H1 (cell line): ENCODE data around the gene GPHA2. TPM values are rescaled to one million over a fixed set of nuclear protein-coding genes. Genes with fewer than 3 reads are reported as not detected.

Source experiments
- CTCF ChIA-PET: fragments of 300-600 bp; sonication (Branson Sonifier 250); formaldehyde crosslinking; loops from one replicate; lab custom pipeline; 2021; ENCODE audit not compliant: partially characterized antibody; lab: Charles Lee
- POLR2A ChIA-PET: fragments of 300-600 bp; sonication (Branson Sonifier 250); formaldehyde crosslinking; loops from one replicate; lab custom pipeline; 2021; ENCODE audit warnings: inconsistent platforms; ENCODE audit not compliant: partially characterized antibody; lab: Charles Lee
- DNase-seq, 2 experiments: peaks; one replicate each; pipeline versions ENCODE4 v3.0.0 to v3.0.0-alpha.2; 2010 to 2022; ENCODE audit warnings: low spot score in 2 of 2, low read depth in 1 of 2, mixed read lengths in 1 of 2
- FAIRE-seq: peaks from 2 replicates; lab custom pipeline; 2011; peaks lifted over from hg19 to GRCh38; lab: Jason Lieb, UNC
- H2AFZ ChIP-seq: 2 replicates; pipeline ENCODE4 v1.8.1; 2012; ENCODE audit warnings: low read length, inconsistent platforms
- H2AK5ac ChIP-seq: 2 replicates; pipeline ENCODE4 v1.6.1; 2013; ENCODE audit warnings: low read depth, low read length
- H2BK120ac ChIP-seq: replicated peaks from 2 replicates; pipeline ENCODE3; 2013; ENCODE audit warnings: low read depth, low read length, inconsistent platforms
- H2BK12ac ChIP-seq: 2 replicates; pipeline ENCODE4 v1.6.1; 2013; ENCODE audit warnings: low read depth, low read length
- H2BK15ac ChIP-seq: 2 replicates; pipeline ENCODE4 v1.6.1; 2013; ENCODE audit warnings: low read length
- H2BK20ac ChIP-seq: 2 replicates; pipeline ENCODE4 v1.6.1; 2013; ENCODE audit warnings: low read length
- H2BK5ac ChIP-seq: 2 replicates; pipeline ENCODE4 v1.6.1; 2013; ENCODE audit warnings: low read depth, low read length
- H3K14ac ChIP-seq: 2 replicates; pipeline ENCODE4 v1.6.1; 2013; ENCODE audit warnings: inconsistent platforms; ENCODE audit not compliant: insufficient read length
- H3K18ac ChIP-seq: 2 replicates; pipeline ENCODE4 v1.6.1; 2013; ENCODE audit warnings: low read length; ENCODE audit errors: extremely low read depth
- H3K23ac ChIP-seq: 2 replicates; pipeline ENCODE4 v1.6.1; 2013; ENCODE audit warnings: inconsistent platforms; ENCODE audit not compliant: insufficient read length
- H3K23me2 ChIP-seq: 2 replicates; pipeline ENCODE4 v1.6.1; 2013; ENCODE audit warnings: low read depth, low read length
- H3K27ac ChIP-seq: 2 replicates; pipeline ENCODE4 v1.6.1; 2011; ENCODE audit warnings: low read depth, low read length, inconsistent platforms
- H3K27me3 ChIP-seq, 4 experiments: replicated peaks in 1 of 4; 1 replicate in 1 of 4; 2 replicates in 3 of 4; pipeline versions ENCODE4 v1.6.1 to v1.8.1; 2011 to 2013; ENCODE audit warnings: low read length in 3 of 4, mild to moderate bottlenecking in 3 of 4, inconsistent platforms in 2 of 4, mixed read lengths in 2 of 4, moderate library complexity in 1 of 4; ENCODE audit not compliant: control insufficient read depth in 3 of 4, insufficient read depth in 3 of 4; ENCODE audit errors: extremely low read depth in 1 of 4
- H3K36me3 ChIP-seq, 4 experiments: 2 replicates each; pipeline versions ENCODE4 v1.6.1 to v1.8.1; 2011 to 2013; ENCODE audit warnings: mild to moderate bottlenecking in 4 of 4, low read length in 3 of 4, moderate library complexity in 2 of 4, control low read depth in 1 of 4, inconsistent platforms in 1 of 4; ENCODE audit not compliant: insufficient read depth in 4 of 4, control insufficient read depth in 2 of 4
- H3K4ac ChIP-seq: replicated peaks from 2 replicates; pipeline ENCODE3; 2013; ENCODE audit warnings: low read length, low read depth, mixed read lengths, inconsistent platforms; ENCODE audit not compliant: insufficient read length
- H3K4me1 ChIP-seq, 4 experiments: replicated peaks in 1 of 4; 1 replicate in 1 of 4; 2 replicates in 3 of 4; pipeline versions ENCODE4 v1.6.1 to v1.8.1; 2011 to 2013; ENCODE audit warnings: low read length in 3 of 4, inconsistent platforms in 2 of 4, mixed read lengths in 1 of 4; ENCODE audit not compliant: insufficient read depth in 4 of 4, control insufficient read depth in 3 of 4
- H3K4me2 ChIP-seq, 2 experiments: 2 replicates each; pipeline versions ENCODE4 v1.6.1 to v1.8.1; 2011 to 2013; ENCODE audit warnings: low read depth in 2 of 2, low read length in 2 of 2, control low read depth in 1 of 2, inconsistent platforms in 1 of 2, mild to moderate bottlenecking in 1 of 2; ENCODE audit not compliant: insufficient read depth in 1 of 2
- H3K4me3 ChIP-seq, 4 experiments: fragments of 200-600, 300-600 bp in 1 of 4; sonication (generic), shearing (Covaris generic), sonication (Bioruptor Twin) in 1 of 4; 2 replicates each; pipeline versions ENCODE4 v1.5.1 to v1.8.1; 2011 to 2016; ENCODE audit warnings: low read length in 4 of 4, low read depth in 3 of 4, control low read depth in 2 of 4, inconsistent platforms in 2 of 4, mild to moderate bottlenecking in 2 of 4, mixed read lengths in 1 of 4, moderate library complexity in 1 of 4; ENCODE audit not compliant: insufficient read depth in 2 of 4; ENCODE audit errors: extremely low read depth in 1 of 4
- H3K56ac ChIP-seq: replicated peaks from 2 replicates; pipeline ENCODE3; 2013; ENCODE audit warnings: low read depth, mild to moderate bottlenecking, mixed read lengths, low read length, inconsistent platforms; ENCODE audit not compliant: insufficient read length
- H3K79me1 ChIP-seq: 2 replicates; pipeline ENCODE4 v1.6.1; 2013; ENCODE audit warnings: low read depth, low read length, control low read depth
- H3K79me2 ChIP-seq, 2 experiments: 2 replicates each; pipeline versions ENCODE4 v1.6.1 to v1.8.1; 2012 to 2013; ENCODE audit warnings: low read length in 2 of 2, mild to moderate bottlenecking in 2 of 2, inconsistent platforms in 1 of 2; ENCODE audit not compliant: insufficient read depth in 2 of 2, control insufficient read depth in 1 of 2
- H3K9ac ChIP-seq, 4 experiments: replicated peaks in 1 of 4; 1 replicate in 1 of 4; 2 replicates in 3 of 4; pipeline versions ENCODE4 v1.6.1 to v1.8.1; 2011 to 2013; ENCODE audit warnings: low read depth in 3 of 4, low read length in 3 of 4, control low read depth in 2 of 4, mild to moderate bottlenecking in 2 of 4, moderate library complexity in 2 of 4, inconsistent platforms in 1 of 4; ENCODE audit errors: extremely low read depth in 1 of 4
- H3K9me3 ChIP-seq, 2 experiments: 2 replicates each; pipeline versions ENCODE4 v1.6.1 to v1.8.1; 2012 to 2013; ENCODE audit warnings: mild to moderate bottlenecking in 2 of 2, moderate library complexity in 2 of 2, control low read depth in 1 of 2, inconsistent platforms in 1 of 2, low read depth in 1 of 2, low read length in 1 of 2, mixed read lengths in 1 of 2; ENCODE audit not compliant: insufficient read depth in 2 of 2
- H4K20me1 ChIP-seq, 2 experiments: replicated peaks in 1 of 2; 2 replicates each; pipeline versions ENCODE3 to v1.8.1; 2011 to 2013; ENCODE audit warnings: inconsistent platforms in 2 of 2, low read length in 2 of 2, mild to moderate bottlenecking in 1 of 2; ENCODE audit not compliant: insufficient read depth in 2 of 2, control insufficient read depth in 1 of 2
- H4K5ac ChIP-seq: 2 replicates; pipeline ENCODE4 v1.6.1; 2013; ENCODE audit warnings: low read length, low read depth, mixed read lengths, inconsistent platforms; ENCODE audit not compliant: insufficient read length
- H4K8ac ChIP-seq: 2 replicates; pipeline ENCODE4 v1.8.0; 2013; ENCODE audit warnings: mild to moderate bottlenecking, moderate library complexity, low read length, inconsistent platforms; ENCODE audit not compliant: insufficient read depth; ENCODE audit errors: extremely low read depth
- H4K91ac ChIP-seq: replicated peaks from 2 replicates; pipeline ENCODE3; 2013; ENCODE audit warnings: low read length, mixed read lengths, inconsistent platforms; ENCODE audit not compliant: insufficient read length
- ASH2L ChIP-seq: fragments of 200-600, 300-600 bp; sonication (generic); IDR thresholded peaks from one replicate; pipeline ENCODE4 v1.7.1; 2017; ENCODE audit warnings: low read length
- ATF3 ChIP-seq: IDR thresholded peaks from 2 replicates; pipeline ENCODE4 v1.6.1; 2011; ENCODE audit warnings: low read depth, mild to moderate bottlenecking, low read length; ENCODE audit not compliant: insufficient read depth
- CREB1 ChIP-seq: IDR thresholded peaks from 2 replicates; pipeline ENCODE4 v1.6.1; 2012; ENCODE audit warnings: inconsistent platforms
- CTBP2 ChIP-seq: IDR thresholded peaks from 2 replicates; pipeline ENCODE4 v1.7.0; 2011; ENCODE audit warnings: borderline replicate concordance, mild to moderate bottlenecking, moderate library complexity, mixed read lengths, low read length; ENCODE audit not compliant: insufficient read depth, insufficient read length
- JUN ChIP-seq: IDR thresholded peaks from 2 replicates; pipeline ENCODE4 v1.6.1; 2011; ENCODE audit warnings: low read depth, mild to moderate bottlenecking, improper control_type of control experiment, low read length
- MAX ChIP-seq: IDR thresholded peaks from 2 replicates; pipeline ENCODE4 v1.6.1; 2012; ENCODE audit warnings: inconsistent platforms
- NANOG ChIP-seq: IDR thresholded peaks from 2 replicates; pipeline ENCODE4 v1.6.1; 2011; ENCODE audit warnings: low read length, low read depth, mild to moderate bottlenecking, inconsistent platforms; ENCODE audit not compliant: insufficient read depth, poor library complexity, severe bottlenecking
- NRF1 ChIP-seq: IDR thresholded peaks from 2 replicates; pipeline ENCODE4 v1.6.1; 2011; ENCODE audit warnings: mild to moderate bottlenecking, low read depth, low read length, improper control_type of control experiment
- POLR2AphosphoS5 ChIP-seq: IDR thresholded peaks from 2 replicates; pipeline ENCODE4 v1.6.1; 2011; ENCODE audit warnings: low read depth, low read length
- RBBP5 ChIP-seq: IDR thresholded peaks from 2 replicates; pipeline ENCODE4 v1.7.1; 2012; ENCODE audit warnings: low read depth, mild to moderate bottlenecking, inconsistent platforms, low read length, moderate library complexity, borderline replicate concordance
- SIX5 ChIP-seq: IDR thresholded peaks from 2 replicates; pipeline ENCODE4 v1.6.1; 2011; ENCODE audit warnings: mild to moderate bottlenecking, low read depth, low read length
- SRF ChIP-seq: IDR thresholded peaks from 2 replicates; pipeline ENCODE4 v1.6.1; 2011; ENCODE audit warnings: mild to moderate bottlenecking, low read depth, low read length, moderate library complexity
- TAF7 ChIP-seq: optimal IDR thresholded peaks from 2 replicates; pipeline ENCODE3; 2011; ENCODE audit warnings: low read depth, mild to moderate bottlenecking, inconsistent platforms, low read length, moderate library complexity, borderline replicate concordance
- WGBS, 2 experiments: shearing (Covaris generic) in 1 of 2; methylation state at CpG; one replicate each; pipeline versions ENCODE4 v1.1.6 to v1.1.7; 2013 to 2015; ENCODE audit warnings: low lambda C conversion rate in 2 of 2, mixed read lengths in 2 of 2, inconsistent platforms in 1 of 2, low coverage in 1 of 2, missing lambda C conversion rate in 1 of 2; ENCODE audit not compliant: insufficient replicate concordance in 2 of 2, insufficient coverage in 1 of 2, insufficient read length in 1 of 2; ENCODE audit errors: extremely low coverage in 1 of 2, missing lambda C conversion rate in 1 of 2; 5-methylcytosine and 5-hydroxymethylcytosine counted together
- polyA plus RNA-seq, 7 experiments: library from polyadenylated mRNA; depleted of rRNA in 3 of 7; stranded (reverse) in 5 of 7; unstranded in 2 of 7; fragments of >200 nt in 5 of 7; fragments of 200-250 nt in 2 of 7; gene quantifications; 1 replicate in 5 of 7; 2 replicates in 1 of 7; 4 replicates in 1 of 7; pipeline versions ENCODE4 v1.2.1 to v1.2.3, GENCODE V29; 2011 to 2013; ENCODE audit warnings: missing spikeins in 2 of 7, mixed read lengths in 2 of 7
- total RNA-seq: library from RNA; stranded (reverse); fragmentation: NEBNext Ultra II Directional; extraction: Animal tissue kit (Norgen Biotek cat#: 25700); gene quantifications from 2 replicates; pipeline ENCODE4 v1.2.1, GENCODE V29; 2021

The GPHA2 gene
- total and polyA plus RNA-seq, 2 of the 8 experiments (the other 6 are each of a cell fraction or from before 2014, with no cell fraction given), result 0.97 to 4.4 TPM

GRCh38 chr11:64891880-64892279 is 43.8 kb downstream of the GPHA2 start:
- H2BK120ac ChIP-seq, result no peak overlapping the region
- no peak overlapping the region for H2BK15ac ChIP-seq
- no peak for FAIRE-seq
- no peak overlapping the region for H3K4me2 ChIP-seq
- no peak overlapping the region for H2BK20ac ChIP-seq
- no peak for DNase-seq
- CTCF ChIA-PET, result interaction anchor here (1.1 to 32.2 kb wide), 7 partner anchors 11 to 56 kb away, joined by 3 to 1058 read pairs (median 4); partner anchors contain the start of genes ATG2A, CDC42BPG and EHD1
- no peak overlapping the region for H3K4ac ChIP-seq
- H4K8ac ChIP-seq, result no peak overlapping the region
- H2AFZ ChIP-seq, result no peak overlapping the region
- POLR2A ChIA-PET, result interaction anchor here (1.1 to 24.6 kb wide), 4 partner anchors 11 to 113 kb away, joined by 3 to 408 read pairs (median 4); partner anchors contain the start of gene SF1
- H3K27me3 ChIP-seq, result no peaks in the 10 kb centered on the region
- H4K20me1 ChIP-seq, result peaks cover 0 to 2% of the 10 kb centered on the region in 2 experiments
- H4K91ac ChIP-seq, result no peak overlapping the region
- no peaks in the 10 kb centered on the region for H3K23me2 ChIP-seq
- H3K36me3 ChIP-seq, result peaks cover 0 to 6% (median 0%) of the 10 kb centered on the region in 4 experiments; a peak in 2 of 8 replicates
- WGBS, 2 experiments, result 86% methylated on average over 5 of the region's 5 CpGs; no CpG with 5 or more reads in 1 of the 2 experiments
- no peaks in the 10 kb centered on the region for H3K79me2 ChIP-seq
- no peak overlapping the region for H3K14ac ChIP-seq
- no peaks in the 10 kb centered on the region for H3K9me3 ChIP-seq
- H3K4me1 ChIP-seq, result peaks cover 0 to 14% (median 8%) of the 10 kb centered on the region in 4 experiments; a peak in 6 of 7 replicates
- no peak overlapping the region for H3K18ac ChIP-seq
- H3K4me3 ChIP-seq, result no peak overlapping the region
- H3K27ac ChIP-seq, result no peak overlapping the region
- no peak overlapping the region for H2AK5ac ChIP-seq
- no peak overlapping the region for H2BK5ac ChIP-seq
- no peak overlapping the region for H4K5ac ChIP-seq
- H3K79me1 ChIP-seq, result no peaks in the 10 kb centered on the region
- H3K9ac ChIP-seq, result no peak overlapping the region
- no peak overlapping the region for H3K23ac ChIP-seq
- no peak overlapping the region for H2BK12ac ChIP-seq
- no peak overlapping the region for H3K56ac ChIP-seq
- no peak for TF ChIP-seq RBBP5
- TF ChIP-seq ASH2L, result no peak
- TF ChIP-seq CREB1, result no peak
- TF ChIP-seq JUN, result no peak
- no peak for TF ChIP-seq MAX
- no peak for TF ChIP-seq NRF1
- TF ChIP-seq SIX5, result no peak
- no peak for TF ChIP-seq TAF7
- no peak for TF ChIP-seq ATF3
- no peak for TF ChIP-seq POLR2AphosphoS5
- TF ChIP-seq CTBP2, result no peak
- no peak for TF ChIP-seq NANOG
- no peak for TF ChIP-seq SRF
